Measurements from ENCODE around the gene ABHD13.
"Not testable (repeated sequence)": the region's sequence is repeated elsewhere in the genome, so short reads cannot be mapped to it uniquely, and the experiment has no call there.

Gene ABHD13

DNA sequence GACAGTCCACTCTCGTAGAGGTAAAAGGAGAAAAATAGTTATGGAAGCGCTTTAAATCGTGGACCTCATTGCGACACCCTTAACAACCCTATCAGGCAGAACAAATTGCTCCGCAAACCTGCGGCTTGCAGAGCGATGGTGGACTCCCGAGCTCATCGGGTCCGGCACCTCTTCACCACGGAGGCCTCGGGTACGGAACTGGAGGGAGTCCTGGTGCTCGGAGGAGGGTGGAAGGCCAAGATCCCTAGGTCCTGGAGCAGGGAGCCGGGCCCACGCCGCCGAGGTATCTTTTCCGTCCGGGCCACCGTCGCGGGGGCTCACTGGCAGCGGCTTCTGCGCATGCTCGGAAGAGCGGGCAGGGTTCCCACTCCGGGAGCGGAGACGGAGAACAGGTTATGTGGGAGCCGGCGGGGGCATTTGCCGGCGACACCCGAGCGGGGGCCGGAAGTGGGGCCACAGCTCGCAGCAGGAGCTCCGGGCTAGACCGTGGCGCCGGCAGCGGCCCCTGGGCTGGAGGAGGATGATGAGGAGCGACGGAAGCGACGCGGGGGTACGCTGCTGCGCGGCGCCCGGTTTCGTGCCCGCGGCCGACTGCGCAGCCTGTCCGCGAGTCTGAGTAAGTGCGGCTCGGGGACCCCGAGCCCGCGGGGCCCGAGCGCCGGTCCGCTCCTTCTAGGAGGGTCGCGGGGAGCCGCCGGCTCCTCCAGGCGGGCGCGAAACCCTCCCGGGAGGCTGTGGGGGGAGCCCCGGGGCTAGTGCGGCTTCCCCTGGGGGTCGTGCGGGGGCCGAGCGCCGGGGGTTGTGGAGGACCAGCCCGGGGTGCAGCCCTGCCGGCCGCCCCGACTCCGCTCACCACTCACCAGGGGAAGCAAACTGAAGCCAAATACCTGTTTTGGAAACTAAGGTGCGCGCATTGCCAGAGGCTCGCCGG is at the start of gene ABHD13:
ABHD13 (plus strand) TSS at position 349 of the 931 bp plus-strand sequence. CDS start 10,827 bp downstream, outside the sequence.
- DNase-seq, result peak; percentile 92

DNA sequence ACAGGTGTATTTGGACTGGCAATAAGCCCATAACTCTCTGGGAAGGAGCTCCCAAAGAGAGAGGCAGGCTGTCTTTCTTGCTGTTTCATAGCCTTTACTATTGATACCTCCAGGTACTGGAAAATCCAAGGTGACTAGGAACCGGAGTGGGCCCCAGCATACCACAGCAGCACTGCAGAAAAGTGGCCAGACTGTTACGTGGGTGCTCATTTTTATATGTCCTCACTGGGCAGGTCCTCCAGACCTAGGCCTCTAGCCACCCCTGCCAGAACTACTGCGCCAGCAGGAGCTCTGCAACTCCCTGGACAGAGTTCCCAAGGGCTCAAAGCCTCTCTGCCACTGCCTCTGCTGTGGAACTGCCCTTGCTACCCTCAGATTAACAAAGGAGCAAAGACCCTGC is 49.3 kb upstream of the ABHD13 start:
- DNase-seq, result no peak

GRCh38 chr13:108176685-108177274 is 41.4 kb upstream of the ABHD13 start:
- DNase-seq, result peak; percentile 65

DNA sequence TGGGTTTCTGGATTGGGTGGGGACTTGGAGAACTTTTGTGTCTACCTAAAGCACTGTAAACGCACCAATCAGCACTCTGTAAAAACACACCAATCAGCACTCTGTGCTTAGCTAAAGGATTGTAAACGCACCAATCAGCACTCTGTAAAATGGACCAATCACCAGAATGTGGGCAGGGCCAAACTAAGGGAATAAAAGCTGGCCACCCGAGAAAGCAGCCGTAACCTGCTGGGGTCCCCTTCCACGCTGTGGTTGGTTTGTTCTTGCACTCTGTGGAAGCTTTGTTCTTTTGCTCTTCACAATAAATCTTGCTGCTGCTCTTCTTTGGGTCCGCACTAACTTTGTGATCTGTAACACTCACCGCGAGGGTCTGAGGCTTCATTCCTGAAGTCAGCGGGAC is 40.1 kb upstream of the ABHD13 start:
- no peak for DNase-seq

- DNase-seq, result no peak
Observed at GRCh38 chr13:108182652-108183051, 35.5 kb upstream of the ABHD13 start.

DNA sequence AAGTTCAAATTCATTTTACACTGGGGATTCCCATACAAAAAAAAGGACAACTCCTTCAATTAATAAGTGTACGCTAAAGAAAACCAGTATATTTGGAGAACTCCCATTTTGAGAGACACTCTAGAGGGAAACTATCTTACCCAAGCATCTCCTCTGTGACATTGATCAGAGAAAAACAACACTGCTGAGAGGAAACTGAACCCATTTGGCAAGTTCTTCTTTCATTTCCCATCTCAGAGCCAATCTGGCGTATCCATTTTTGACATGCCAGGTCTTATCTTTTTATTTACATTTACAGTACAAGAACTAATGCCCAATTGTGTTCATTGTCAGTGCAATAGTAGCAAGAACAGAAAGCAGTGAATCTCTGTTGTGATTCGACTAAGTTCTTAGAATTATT is 33.0 kb upstream of the ABHD13 start:
- no peak for DNase-seq

GRCh38 chr13:108188260-108188659 is 29.9 kb upstream of the ABHD13 start:
- DNase-seq, result no peak

DNA sequence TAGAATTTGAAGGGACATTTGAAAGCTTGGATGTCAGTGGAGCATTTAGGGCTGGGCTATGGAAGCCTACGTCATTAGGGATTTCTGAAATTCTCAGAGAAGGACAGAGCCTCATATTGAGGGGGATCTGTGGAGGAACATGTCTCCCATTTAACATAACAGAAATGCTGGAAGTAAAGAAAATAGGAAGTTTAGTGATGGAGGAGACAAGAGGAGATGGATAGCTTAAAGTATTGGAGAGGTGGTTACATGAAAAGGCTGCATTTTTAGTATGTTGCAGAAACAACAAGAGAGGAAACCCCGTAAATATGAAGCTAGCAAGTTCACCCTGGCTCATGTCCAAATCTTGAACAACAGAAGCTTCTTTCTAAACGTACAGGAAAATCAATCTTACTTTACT is 27.3 kb upstream of the ABHD13 start:
- DNase-seq, result no peak

- no peak for DNase-seq
Observed at GRCh38 chr13:108193806-108194205, 24.4 kb upstream of the ABHD13 start.

GRCh38 chr13:108194435-108194936 is 23.7 kb upstream of the ABHD13 start:
- no peak for DNase-seq

- no peak for DNase-seq
Observed at GRCh38 chr13:108195146-108195545, 23.0 kb upstream of the ABHD13 start.

DNA sequence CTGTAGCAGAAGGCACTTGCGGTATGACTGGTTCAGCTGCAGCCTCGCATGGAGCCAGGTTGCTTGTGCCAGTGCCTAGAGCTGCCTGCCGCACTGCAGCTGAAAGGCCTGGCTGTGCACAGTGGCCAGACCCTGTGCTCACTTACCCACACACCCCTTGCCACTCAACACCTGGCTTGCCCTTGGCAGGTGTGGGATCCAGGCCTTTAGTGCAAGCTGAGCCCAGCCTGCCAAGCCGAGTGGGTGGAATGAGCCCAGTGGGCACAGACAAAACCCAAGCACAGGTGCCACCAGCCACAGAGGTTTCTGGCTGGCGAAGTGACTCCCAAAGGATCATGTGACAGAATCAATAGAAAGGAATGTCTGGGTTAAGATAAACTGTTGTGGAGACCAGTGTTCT is 22.3 kb upstream of the ABHD13 start:
- no peak for DNase-seq

- no peak for DNase-seq
Observed at GRCh38 chr13:108200781-108201398, 17.3 kb upstream of the ABHD13 start.

DNA sequence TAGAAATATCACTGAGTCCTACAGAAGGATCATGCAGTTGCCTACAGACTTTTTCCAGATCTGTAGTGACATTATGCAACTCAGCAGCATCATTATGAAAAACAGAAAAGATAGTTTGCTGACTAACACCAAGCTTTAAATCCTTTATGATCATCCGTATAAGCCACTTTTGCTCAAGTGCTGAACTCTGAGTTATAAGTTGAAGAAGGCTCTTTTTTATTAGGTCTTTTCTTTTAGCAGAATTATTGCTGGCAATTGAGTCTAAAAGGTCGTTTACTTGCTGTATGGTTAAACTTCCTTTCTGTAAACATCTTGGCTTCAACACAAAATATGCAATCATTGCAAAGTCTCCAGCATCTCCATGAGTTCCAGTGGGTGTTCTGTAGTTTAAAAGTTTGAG is 7.6 kb upstream of the ABHD13 start:
- no peak for DNase-seq

GRCh38 chr13:108212886-108213285 is 5.3 kb upstream of the ABHD13 start:
- no peak for DNase-seq

GRCh38 chr13:108213946-108214345 is 4.2 kb upstream of the ABHD13 start:
- DNase-seq, result no peak

DNA sequence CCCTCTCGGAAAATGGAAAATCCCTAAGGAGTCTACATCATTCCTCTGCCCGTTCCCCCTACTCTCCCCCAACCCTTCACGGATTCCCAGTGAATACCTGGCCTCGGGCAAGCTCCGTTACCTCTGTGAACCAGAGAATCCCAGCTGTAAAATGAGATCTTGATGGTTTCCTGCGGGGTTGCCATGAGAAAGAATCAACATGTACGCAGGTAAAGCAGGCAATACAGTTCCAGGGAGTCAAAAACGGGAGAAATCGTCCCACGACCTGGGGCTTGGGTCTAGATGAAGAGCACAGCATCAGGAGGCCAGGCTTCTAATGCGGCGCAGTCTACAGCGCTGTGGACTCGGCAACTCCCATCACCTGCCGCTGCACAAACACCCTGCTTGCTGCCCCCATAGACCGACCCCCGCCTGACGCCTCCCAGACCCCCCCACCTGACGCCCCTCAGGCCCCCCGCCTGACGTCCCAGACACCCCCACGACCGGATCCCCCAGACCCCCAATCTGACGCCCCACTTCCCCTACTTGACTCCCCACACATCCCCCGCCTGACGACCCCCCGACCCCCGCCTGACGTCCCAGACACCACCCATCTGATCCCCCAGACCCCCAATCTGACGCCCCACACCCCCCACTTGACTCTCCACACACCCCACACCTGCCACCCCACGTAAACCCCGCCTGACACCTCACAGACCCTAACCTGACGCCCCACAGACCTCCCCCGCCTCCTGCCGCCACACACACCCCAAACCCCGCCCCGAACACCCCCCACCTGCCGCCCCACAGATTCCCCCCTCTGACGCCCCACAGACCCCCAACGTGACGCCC is 3.5 kb upstream of the ABHD13 start:
- DNase-seq, result no peak

- peak; percentile 91 for DNase-seq
Observed at GRCh38 chr13:108215436-108215835, 2.8 kb upstream of the ABHD13 start, which contains the start of gene LIG4. TSS of gene LIG4 (minus strand) at chr13:108215536. CDS start at chr13:108211268, 4,268 bp downstream.

GRCh38 chr13:108217307-108218043 is 717 bp upstream of the ABHD13 start:
- not testable (repeated sequence) for DNase-seq

GRCh38 chr13:108220041-108220440 is 1.8 kb downstream of the ABHD13 start:
- peak; percentile 4 for DNase-seq

DNA sequence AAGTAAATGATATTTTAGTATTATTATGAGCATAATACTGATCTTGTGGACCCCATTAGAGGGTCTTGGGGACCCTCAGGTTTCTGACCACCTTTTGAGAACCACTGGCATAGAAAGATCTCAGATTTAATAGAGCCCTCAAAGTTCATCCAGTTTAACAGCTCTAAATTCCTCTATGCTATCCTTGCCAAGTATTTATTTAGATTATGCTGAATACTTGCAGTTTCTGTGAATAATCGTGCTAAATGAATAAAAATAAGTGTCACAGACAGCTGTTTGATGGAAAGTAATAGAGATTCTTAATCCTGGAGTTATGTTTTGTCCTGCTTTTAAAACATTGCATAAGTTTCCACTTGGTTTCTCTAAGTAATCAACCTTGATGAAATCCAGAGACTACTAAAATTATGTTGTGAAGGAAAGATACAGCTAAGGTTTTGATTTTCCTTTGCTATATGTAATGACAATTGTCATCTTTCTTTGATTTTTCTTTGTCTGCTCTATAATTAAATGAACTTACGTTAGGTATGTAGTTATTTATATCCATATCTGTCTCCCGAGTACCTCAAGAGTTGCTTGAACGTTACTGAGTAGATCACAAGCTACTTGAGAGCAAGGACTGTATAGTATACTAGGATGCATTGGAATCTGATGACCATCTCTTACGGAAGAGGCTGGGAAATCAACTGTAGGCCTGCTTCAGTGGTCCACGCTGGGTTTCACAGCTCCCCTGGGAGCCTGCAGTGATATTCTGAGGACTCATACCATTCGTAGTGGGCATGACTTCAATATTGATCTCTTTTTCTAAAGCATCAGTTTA is 5.7 kb downstream of the ABHD13 start:
- DNase-seq, result no peak

Measured in stimulated activated CD4-positive, alpha-beta T cell treated with anti-CD3 and anti-CD28 coated beads, Interleukin-4, amount 100 ng/mL, for 1 hour (primary cell).